ENCODE data around the gene SMIM5. TPM values are rescaled to one million over a fixed set of nuclear protein-coding genes. Genes with fewer than 3 reads are reported as not detected.

SMIM5 gene
- polyA plus RNA-seq, 3 donors: 0.15 to 3.3 (median 0.43) TPM

DNA sequence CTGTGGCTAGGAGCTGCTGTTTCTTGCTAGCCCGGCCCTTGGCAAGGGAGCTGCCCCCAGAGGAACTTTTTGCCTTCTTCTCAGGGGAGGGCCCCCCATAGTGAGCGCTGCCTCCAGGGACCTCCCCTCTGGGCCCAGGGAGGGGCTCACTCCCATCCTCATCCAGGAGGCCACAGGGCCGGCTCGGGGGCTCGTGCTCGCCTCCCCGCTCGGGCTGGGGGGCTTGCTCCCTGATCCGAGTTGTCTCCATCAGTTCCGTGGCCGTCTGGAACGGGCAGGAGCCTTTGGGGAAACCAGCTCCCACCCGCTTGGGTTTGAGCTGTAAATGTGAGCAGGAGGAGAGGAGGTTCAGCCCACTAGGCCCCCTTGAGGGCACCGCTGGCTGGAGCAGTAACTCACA is 4.1 kb upstream of the SMIM5 start:
- WGBS (ENCODE audit: insufficient coverage): 84% methylated on average over 12 of the region's 14 CpGs
- Histone ChIP-seq H3K4me1 (ENCODE audit: control insufficient read depth in 1 of 2, insufficient read depth in 2 of 2, low read length in 2 of 2) (peaks cover 5 to 13% of the 10 kb centered on the region in 2 donors), H3K27me3 (ENCODE audit: control insufficient read depth in 2 of 2, insufficient read depth in 2 of 2, low read length in 2 of 2) (no peaks in the 10 kb centered on the region), H3K79me2 (ENCODE audit: insufficient read depth, low read length) (no peaks in the 10 kb centered on the region), H3K36me3 (replicated peaks in 1 of 2; ENCODE audit: control insufficient read depth in 1 of 2, insufficient read depth in 2 of 2, low read length in 2 of 2) (peaks cover 45% of the 10 kb centered on the region in 2 donors), H3K27ac (ENCODE audit: low read depth in 1 of 2, low read length in 2 of 2) (no peak overlapping the region), H3K9me3 (replicated peaks in 1 of 2; ENCODE audit: control insufficient read depth in 1 of 2, insufficient read depth in 1 of 2, low read length in 2 of 2) (no peaks in the 10 kb centered on the region), H3K9ac (ENCODE audit: insufficient read depth, low read length, poor library complexity, severe bottlenecking) (no peak overlapping the region), H4K20me1 (ENCODE audit: insufficient read depth, low read length) (peaks cover 13% of the 10 kb centered on the region), H2AFZ (ENCODE audit: insufficient read depth, low read depth, low read length, poor library complexity, severe bottlenecking) (no peak overlapping the region), H3K4me2 (replicated peaks; ENCODE audit: extremely low read depth, low read length, poor library complexity, severe bottlenecking) (no peak overlapping the region), H3K4me3 (replicated peaks in 1 of 3; ENCODE audit: low read depth in 2 of 3, low read length in 3 of 3) (no peak overlapping the region)
- Mint-ChIP-seq H3K9me3 (peaks cover 0 to 2% (median 0%) of the 10 kb centered on the region in 7 donors), H3K27ac (no peak overlapping the region), H3K4me3 (no peak overlapping the region), H3K27me3 (ENCODE audit: low read depth in 3 of 3) (peaks cover 4 to 7% (median 7%) of the 10 kb centered on the region in 3 donors), H3K36me3 (peaks cover 30 to 52% of the 10 kb centered on the region in 2 donors), H3K4me1 (peaks cover 11% of the 10 kb centered on the region)
- no peak for DNase-seq
- TF ChIP-seq, protein P1, sequence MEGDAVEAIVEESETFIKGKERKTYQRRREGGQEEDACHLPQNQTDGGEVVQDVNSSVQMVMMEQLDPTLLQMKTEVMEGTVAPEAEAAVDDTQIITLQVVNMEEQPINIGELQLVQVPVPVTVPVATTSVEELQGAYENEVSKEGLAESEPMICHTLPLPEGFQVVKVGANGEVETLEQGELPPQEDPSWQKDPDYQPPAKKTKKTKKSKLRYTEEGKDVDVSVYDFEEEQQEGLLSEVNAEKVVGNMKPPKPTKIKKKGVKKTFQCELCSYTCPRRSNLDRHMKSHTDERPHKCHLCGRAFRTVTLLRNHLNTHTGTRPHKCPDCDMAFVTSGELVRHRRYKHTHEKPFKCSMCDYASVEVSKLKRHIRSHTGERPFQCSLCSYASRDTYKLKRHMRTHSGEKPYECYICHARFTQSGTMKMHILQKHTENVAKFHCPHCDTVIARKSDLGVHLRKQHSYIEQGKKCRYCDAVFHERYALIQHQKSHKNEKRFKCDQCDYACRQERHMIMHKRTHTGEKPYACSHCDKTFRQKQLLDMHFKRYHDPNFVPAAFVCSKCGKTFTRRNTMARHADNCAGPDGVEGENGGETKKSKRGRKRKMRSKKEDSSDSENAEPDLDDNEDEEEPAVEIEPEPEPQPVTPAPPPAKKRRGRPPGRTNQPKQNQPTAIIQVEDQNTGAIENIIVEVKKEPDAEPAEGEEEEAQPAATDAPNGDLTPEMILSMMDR (IDR thresholded peaks at IDR 0.05): no peak
- intact Hi-C loops (cut with micrococcal nuclease): no loop called here

GRCh38 chr17:75630071-75630917 is 2.9 kb upstream of the SMIM5 start:
- intact Hi-C loops (cut with micrococcal nuclease): loop anchor here in 1 of 2 donors (5.0 kb wide), 1 partner anchor 42 kb away; no protein-coding TSS in a partner anchor
- no peak for DNase-seq

More at GRCh38 chr17:75630071-75630917, 2.9 kb upstream of the SMIM5 start:
- H4K20me1 ChIP-seq (ENCODE audit: insufficient read depth, low read length): peaks cover 13% of the 10 kb centered on the region
- H3K4me3 ChIP-seq (replicated peaks in 1 of 3; ENCODE audit: low read depth in 2 of 3, low read length in 3 of 3): no peak overlapping the region
- peaks cover 34% of the 10 kb centered on the region in 2 donors for H3K36me3 ChIP-seq (replicated peaks in 1 of 2; ENCODE audit: control insufficient read depth in 1 of 2, insufficient read depth in 2 of 2, low read length in 2 of 2)
- no peak overlapping the region for H3K27ac ChIP-seq (ENCODE audit: low read depth in 1 of 2, low read length in 2 of 2)
- Mint-ChIP-seq H3K9me3 (peaks cover 0 to 2% (median 0%) of the 10 kb centered on the region in 7 donors), H3K4me3 (no peak overlapping the region), H3K36me3 (peaks cover 21 to 40% of the 10 kb centered on the region in 2 donors), H3K4me1 (peaks cover 11% of the 10 kb centered on the region), H3K27me3 (ENCODE audit: low read depth in 3 of 3) (peaks cover 4 to 8% (median 7%) of the 10 kb centered on the region in 3 donors), H3K27ac (no peak overlapping the region)
- H3K79me2 ChIP-seq (ENCODE audit: insufficient read depth, low read length): no peaks in the 10 kb centered on the region
- no peak overlapping the region for H3K4me2 ChIP-seq (replicated peaks; ENCODE audit: extremely low read depth, low read length, poor library complexity, severe bottlenecking)
- H3K9ac ChIP-seq (ENCODE audit: insufficient read depth, low read length, poor library complexity, severe bottlenecking): no peak overlapping the region
- no peaks in the 10 kb centered on the region for H3K9me3 ChIP-seq (replicated peaks in 1 of 2; ENCODE audit: control insufficient read depth in 1 of 2, insufficient read depth in 1 of 2, low read length in 2 of 2)
- H2AFZ ChIP-seq (ENCODE audit: insufficient read depth, low read depth, low read length, poor library complexity, severe bottlenecking): no peak overlapping the region
- WGBS (ENCODE audit: insufficient coverage): 90% methylated on average over 19 of the region's 26 CpGs
- TF ChIP-seq, protein P1 (IDR thresholded peaks at IDR 0.05): no peak
- no peaks in the 10 kb centered on the region for H3K27me3 ChIP-seq (ENCODE audit: control insufficient read depth in 2 of 2, insufficient read depth in 2 of 2, low read length in 2 of 2)
- H3K4me1 ChIP-seq (ENCODE audit: control insufficient read depth in 1 of 2, insufficient read depth in 2 of 2, low read length in 2 of 2): peaks cover 5 to 13% of the 10 kb centered on the region in 2 donors

Measured in CD14-positive monocyte (primary cell).